ENCODE measurements around the gene MYRF.

DNA sequence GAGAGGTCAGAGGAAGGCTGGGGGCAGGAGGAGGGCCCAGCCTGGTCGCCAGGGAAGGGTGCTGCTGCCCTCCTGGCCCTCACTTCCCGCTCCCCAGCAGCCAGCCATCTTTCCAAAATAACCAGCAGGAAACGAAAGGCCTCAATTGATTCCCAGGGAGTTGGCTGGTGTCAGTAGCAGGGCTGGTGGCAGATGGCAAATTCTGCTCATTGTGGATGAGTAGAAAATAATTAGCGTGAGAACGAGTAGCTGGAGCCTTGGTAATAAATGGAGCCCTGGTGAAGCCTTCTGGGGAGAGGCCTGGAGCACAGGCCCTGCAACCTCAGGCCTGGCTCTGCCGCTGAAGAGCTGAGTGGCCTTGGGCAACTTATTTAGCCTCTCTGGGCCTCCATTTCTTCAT lies 40.9 kb upstream of the MYRF start:
- TF ChIP-seq EZH2 (IDR thresholded peaks at IDR 0.05; ENCODE audit: low read length): no peak
- TF ChIP-seq, protein P1, sequence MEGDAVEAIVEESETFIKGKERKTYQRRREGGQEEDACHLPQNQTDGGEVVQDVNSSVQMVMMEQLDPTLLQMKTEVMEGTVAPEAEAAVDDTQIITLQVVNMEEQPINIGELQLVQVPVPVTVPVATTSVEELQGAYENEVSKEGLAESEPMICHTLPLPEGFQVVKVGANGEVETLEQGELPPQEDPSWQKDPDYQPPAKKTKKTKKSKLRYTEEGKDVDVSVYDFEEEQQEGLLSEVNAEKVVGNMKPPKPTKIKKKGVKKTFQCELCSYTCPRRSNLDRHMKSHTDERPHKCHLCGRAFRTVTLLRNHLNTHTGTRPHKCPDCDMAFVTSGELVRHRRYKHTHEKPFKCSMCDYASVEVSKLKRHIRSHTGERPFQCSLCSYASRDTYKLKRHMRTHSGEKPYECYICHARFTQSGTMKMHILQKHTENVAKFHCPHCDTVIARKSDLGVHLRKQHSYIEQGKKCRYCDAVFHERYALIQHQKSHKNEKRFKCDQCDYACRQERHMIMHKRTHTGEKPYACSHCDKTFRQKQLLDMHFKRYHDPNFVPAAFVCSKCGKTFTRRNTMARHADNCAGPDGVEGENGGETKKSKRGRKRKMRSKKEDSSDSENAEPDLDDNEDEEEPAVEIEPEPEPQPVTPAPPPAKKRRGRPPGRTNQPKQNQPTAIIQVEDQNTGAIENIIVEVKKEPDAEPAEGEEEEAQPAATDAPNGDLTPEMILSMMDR (optimal IDR thresholded peaks at IDR 0.05 in 1 of 3, IDR thresholded peaks at IDR 0.05 in 1 of 3, conservative IDR thresholded peaks at IDR 0.05 in 1 of 3; ENCODE audit: extremely low read depth in 1 of 3, insufficient read depth in 2 of 3, low read length in 3 of 3): no peak

Measured in keratinocyte (primary cell).